NCI-H128 (cell line): ENCODE data around the gene CCDC70.

ENCODE experiments used
- DNase-seq: peaks from one replicate; lab custom pipeline; 2025; ENCODE audit not compliant: unreplicated experiment; lab: John Stamatoyannopoulos, UW

CCDC70 gene

DNA sequence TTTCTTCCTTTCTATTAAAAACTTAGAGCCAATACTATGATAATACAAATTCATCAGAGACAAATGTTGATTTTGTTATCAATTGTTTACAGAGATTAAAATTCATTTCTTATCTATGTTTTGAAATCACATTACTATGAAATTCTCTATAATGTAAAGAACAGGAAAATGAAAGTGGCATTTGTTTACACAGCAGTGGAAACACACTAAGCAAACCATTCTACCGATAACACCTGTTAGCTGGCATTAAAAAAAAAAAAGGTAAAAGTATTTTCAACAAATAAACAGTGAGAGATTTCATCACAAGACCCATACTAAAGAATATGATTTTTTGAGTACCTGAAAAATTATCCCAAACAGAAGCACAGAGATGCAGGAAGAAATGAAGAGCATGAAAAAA lies 4.8 kb upstream of the CCDC70 start:
- no peak for DNase-seq

DNA sequence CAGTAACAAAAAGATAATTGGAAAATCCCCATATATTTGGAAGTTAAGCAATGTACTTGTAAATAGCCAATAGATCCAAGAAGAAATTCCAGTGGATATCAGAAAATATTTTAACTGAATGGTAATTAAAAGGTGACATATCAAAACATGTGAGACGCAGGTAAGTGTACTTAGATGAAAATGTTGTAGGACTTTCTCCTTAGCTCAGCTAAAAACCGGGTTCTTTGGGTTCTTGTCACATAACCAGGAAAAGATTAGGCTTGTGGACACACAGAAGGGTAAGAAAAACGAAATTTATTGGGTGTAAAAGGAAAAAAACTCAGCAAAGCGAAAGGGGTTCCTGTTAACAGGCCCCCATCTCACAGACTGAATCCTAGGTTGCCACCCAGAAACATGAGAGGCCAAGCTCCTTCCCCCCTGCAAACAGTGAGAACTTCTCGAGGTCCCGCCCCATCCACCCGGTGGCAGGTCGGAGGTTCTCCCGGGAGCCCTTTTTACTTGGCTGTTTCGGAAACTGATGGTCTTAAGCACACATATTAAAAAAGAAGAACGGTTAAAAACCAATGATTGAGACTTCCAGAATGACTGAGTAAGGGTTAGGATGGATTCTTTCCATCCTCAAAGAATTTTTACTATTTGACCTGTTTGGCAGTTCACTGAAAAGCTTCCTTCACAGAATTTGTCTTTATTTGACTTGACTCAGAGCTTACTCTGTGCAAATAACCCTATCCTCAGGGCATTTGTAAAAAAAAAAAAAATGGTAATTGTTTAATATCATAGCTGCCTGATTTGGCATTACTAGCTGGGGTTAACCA lies 3.1 kb upstream of the CCDC70 start:
- no peak for DNase-seq

DNA sequence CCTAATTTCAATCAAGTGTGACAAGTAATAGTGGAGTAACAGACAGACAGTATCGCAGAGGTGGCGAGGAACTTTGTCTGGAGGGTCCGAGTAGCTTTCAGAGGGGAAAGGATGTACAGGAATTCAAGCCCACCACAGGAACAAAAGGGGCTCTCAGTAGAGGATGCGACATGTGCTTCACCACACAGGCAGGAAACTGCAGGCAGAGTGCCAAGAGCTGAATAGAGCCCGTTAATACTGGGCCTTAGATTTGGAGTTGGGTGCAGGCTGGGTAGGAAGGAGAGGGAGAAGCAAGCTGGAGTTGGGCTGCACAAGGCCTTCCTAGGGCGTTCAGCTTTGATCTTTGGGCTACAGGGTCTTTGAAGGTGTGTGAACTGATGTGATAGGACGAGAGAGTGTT lies 1.2 kb downstream of the CCDC70 start:
- no peak for DNase-seq

- DNase-seq: no peak
Observed at GRCh38 chr13:51865838-51866237, 4.1 kb downstream of the CCDC70 start.

DNA sequence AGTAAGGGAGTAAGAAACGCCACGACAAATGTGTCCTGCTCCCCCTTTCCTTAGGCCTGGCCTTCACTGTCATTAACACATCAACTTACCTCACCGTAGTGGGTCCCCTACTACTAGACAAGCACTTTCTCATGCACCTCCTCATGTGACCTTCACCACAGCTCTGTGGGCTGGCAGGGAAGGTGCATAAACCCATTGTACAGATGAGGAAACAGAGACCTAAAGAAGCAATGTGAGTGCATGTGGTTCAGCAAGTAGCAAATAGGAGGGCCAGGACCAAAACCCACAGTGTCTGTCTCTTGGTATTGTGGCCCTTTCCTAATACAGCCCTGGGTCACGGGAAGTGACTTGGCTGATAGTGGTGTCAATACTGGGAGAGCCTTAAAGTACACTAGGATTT lies 5.3 kb downstream of the CCDC70 start:
- no peak for DNase-seq

DNA sequence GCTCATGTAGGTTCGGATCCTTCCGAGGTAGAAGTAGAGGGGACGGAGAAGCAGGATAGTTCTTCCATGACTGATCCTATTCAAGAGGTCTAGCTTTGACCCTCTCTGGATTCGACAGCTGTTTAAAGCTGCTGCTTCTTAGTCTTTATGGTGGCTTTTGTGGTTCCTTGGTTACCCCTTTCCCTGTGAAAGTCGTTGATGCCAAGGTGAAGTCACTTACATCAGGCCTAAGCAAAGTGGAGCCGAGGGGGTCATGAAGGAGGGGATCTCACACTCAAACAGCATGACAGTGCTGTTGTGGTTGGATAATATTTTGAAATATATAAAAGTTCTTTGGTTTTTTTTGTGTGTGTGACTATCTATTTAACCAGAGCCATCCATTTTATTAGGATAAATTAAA lies 8.1 kb downstream of the CCDC70 start:
- DNase-seq: no peak

DNA sequence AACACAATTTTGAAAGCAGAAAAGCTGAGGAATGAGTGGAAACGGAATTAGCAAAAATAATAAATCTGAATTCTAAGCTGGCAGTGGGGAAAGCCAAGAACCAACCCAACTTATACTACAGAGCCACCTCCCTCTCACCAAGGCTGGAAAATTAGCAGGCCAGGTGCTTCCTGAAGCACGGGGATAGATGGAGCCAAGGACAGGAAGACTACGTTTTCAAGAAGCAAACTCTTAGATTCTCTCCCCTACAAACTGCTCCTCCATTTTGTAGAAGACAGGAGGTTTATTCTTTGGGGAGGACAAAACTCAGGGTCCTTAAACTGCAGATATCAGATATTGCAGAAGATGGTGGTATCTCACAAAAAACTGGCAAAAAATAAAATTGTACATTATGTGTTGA lies 8.8 kb downstream of the CCDC70 start:
- no peak for DNase-seq

DNA sequence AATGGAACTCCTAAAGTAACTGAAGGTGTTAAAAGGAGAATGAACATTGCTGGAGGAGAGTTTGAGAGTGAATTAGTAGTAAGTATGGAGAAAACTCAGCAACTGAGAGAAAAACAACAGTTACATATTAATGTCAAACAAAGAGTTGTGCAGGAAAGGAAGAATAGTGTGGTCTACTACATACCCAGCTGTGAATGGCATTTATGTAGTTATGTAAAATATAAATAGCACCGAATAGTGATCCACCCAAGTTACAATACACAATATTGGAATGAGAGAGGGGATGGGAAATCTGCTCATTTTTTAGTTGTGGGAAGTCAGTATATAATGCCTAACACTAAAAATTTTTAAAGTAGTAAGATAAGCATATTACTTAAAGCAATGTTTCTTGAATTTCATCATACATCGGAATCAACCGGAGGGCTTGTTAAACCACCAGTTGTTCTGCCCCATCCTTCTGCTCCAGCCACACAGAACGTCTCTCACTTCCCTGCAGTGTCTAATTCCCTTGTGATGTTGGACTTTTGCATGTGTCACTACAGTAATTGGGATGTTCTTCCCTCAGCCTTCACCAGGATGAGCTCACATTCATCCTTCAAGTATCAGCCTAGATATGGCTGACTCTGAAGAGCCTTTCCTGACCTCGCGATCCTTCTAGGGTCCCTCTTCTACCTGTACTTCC lies 11.5 kb downstream of the CCDC70 start:
- DNase-seq: no peak

DNA sequence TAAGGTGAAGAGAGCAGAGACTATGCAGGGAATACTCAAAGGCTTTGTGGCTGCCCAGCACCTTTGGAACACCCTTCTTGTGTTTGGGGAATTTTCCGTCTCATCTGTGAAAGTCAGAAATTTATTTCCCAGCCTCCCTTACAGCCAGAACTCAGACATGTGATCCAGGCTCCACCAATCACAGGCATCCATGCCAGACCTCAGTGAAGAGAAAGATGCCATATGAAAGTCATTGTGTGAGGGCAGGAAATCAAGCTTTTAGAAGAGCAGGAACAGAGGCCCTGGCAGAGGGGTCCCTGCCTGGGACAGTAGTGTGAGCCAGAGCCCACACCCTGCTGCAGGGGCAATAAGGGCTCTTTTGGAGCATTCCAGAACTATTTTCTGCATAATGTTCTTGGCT lies 12.1 kb downstream of the CCDC70 start:
- DNase-seq: no peak

DNA sequence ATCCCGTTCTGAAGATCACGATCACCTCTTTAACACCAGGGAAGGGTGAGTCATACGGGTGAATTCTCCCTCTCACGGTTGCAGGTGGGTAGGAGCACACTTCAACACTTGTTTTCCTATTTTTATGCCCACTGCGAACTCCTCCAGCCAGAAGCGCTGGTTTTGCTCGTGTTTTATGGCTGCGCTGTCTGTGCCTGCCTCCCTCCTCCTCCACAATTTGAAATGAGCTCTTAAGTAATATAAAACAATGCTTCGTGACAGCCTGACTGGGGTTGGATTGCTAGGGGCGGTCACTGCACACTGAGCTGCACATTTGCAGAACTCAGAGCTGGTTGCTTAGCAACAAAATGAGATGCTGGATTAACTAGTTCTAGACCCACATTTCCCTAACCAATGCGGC lies 12.9 kb downstream of the CCDC70 start:
- peak; percentile 12 for DNase-seq

DNA sequence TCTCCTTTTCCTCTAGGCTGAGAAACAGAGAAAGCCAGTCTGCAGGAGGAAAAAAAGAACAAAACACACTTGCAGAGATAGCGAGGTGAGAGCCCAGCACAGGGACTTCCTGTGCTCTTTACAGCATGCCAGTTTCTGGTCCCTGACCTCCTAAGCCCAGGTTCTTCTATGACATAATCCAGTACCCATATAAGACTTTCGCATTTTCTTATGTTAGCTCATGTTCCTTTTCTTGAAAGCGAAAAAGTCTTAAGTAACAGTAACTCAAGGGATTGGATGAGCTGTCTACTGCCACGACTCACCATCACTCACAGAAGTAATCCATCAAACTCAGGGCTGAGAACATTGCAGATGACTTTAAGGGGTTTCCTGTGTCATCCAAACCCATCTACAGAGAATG lies 17.4 kb downstream of the CCDC70 start:
- no peak for DNase-seq

GRCh38 chr13:51881296-51881695 lies 19.5 kb downstream of the CCDC70 start:
- no peak for DNase-seq

- no peak for DNase-seq
Observed at GRCh38 chr13:51882570-51883225, 20.9 kb downstream of the CCDC70 start.

GRCh38 chr13:51883226-51883600 lies 21.4 kb downstream of the CCDC70 start:
- DNase-seq: no peak

DNA sequence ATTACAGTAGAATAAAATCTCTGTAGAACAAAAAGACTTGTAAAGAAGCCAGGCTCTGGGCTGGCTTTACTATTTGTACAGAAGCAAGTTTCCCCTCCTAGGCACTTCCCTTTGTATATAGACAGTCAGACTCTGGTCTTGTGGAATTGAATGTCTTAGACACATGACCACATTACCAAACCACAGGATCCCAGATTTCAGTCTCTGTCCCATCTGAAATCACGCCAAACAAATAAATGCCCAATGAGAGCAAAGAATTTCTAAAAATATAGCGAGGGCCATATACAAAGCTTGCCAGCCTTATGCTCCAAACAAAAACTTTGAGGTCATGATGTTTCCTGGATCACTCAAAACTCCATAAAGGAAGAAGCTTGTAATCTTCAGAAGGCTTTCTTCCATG lies 23.9 kb downstream of the CCDC70 start:
- DNase-seq: no peak

DNA sequence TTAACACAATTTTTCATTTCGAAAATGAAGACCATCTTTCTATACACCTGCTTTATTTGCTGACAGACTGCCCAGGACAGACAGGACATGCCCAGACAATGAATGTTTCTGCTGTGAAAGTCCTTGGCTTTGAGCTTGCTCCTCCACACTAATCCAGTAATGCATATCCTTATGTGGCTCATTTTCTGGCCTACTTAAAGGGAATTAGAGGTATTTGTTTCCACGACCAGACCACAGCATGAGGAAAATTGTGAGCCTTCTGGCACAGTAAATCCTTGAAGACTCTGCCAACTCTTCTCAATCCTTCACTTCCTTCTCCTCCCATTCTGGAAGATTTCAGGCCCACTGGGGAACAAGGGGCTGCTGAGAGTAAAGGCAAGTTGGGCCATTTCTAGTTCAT lies 25.7 kb downstream of the CCDC70 start:
- no peak for DNase-seq

GRCh38 chr13:51892657-51893056 lies 30.9 kb downstream of the CCDC70 start:
- DNase-seq: no peak

DNA sequence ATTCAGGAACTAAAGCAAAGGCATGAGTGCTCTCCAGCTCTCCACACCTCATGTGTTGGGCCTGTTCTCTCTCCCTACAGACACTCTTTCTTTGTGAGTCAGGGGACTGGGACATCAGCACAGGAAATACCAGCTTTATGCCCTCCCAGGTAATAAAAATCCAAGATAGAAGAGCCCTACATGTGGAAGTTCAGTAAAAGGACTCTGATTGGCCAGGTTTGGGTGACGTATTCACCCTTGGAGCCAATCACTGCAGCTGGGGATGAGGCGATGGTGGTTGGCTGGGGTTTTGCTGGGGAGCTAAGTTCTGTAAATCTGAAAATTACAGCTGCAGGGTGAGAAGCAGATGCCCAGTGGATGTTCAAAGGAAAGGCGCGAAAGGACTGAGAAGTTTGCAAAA lies 32.5 kb downstream of the CCDC70 start:
- no peak for DNase-seq

DNA sequence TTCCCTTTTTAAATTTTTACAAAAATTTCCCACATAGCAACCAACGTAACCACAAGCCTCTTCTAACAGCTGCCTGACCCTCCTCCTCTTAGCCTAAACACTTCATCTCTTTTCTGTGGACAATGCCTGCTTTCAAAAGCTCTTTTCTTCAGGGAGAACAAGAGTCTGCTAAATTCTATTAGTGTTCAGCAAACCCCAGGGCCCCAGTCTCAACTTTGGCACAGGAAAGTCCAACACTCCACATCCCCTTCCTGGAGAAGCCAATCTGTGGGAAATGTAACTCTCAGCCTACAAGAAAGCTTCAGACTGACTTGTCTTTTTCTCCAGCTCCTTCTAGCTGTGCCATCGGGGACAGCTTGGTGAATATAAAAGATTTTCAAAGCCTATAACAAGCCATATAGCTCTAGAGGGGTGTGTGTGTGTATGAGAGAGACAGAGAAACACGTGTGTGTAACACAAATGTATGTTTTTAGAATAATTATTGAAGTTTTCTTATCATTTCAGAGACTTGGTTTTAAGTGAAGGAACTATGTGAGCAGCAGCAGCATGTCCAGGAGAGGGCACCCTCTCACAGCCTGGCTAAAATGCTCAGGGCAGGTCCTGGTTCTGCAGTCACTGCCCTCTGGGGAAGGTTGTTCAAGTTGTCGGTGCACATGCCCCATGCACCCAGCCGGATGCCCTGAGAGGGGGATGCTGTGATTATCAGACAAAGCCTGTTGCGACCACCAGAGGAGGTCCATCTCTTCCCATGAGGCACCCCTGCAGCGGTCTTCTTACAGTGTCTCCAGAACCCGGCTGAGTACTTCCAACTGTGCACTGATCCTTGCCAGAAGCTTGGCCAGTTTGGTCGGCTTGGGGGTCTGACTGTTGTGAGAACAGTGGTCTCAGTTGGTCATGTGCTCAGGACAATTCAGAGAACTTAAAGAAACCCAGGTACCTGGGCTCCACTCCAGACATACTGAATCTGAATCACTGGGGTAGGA lies 34.4 kb downstream of the CCDC70 start:
- no peak for DNase-seq

- no peak for DNase-seq
Observed at GRCh38 chr13:51900471-51900870, 38.7 kb downstream of the CCDC70 start.

DNA sequence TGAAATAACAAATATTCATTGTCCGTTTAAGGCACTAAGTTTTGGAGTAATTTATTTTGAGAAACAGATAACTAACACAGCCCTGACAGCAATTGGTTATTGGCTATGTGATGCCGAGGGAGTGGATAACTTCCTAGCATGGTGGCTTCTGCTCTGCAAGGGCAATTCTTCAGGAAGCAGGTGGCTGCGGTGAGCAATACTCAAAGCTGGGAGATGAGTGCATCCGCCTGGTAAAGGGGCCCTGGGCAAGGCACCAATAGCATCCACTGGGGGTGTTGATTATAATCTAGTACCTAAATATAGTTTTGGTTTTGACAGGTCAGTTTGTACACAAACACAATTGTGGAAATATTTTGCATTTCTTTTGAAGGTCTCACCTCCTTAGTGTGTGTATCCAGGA lies 41.0 kb downstream of the CCDC70 start:
- DNase-seq: no peak
